Measurements from ENCODE around the gene FLT3. TPM values are rescaled to one million over a fixed set of nuclear protein-coding genes. Genes with fewer than 3 reads are reported as not detected.
A peak's percentile ranks its signal among the peaks of the same experiment; 100 is the strongest.

Gene FLT3
- total and polyA plus RNA-seq, 2 of the 13 experiments (the other 11 are each of a cell fraction or from before 2014, with no cell fraction given) = not detected

DNA sequence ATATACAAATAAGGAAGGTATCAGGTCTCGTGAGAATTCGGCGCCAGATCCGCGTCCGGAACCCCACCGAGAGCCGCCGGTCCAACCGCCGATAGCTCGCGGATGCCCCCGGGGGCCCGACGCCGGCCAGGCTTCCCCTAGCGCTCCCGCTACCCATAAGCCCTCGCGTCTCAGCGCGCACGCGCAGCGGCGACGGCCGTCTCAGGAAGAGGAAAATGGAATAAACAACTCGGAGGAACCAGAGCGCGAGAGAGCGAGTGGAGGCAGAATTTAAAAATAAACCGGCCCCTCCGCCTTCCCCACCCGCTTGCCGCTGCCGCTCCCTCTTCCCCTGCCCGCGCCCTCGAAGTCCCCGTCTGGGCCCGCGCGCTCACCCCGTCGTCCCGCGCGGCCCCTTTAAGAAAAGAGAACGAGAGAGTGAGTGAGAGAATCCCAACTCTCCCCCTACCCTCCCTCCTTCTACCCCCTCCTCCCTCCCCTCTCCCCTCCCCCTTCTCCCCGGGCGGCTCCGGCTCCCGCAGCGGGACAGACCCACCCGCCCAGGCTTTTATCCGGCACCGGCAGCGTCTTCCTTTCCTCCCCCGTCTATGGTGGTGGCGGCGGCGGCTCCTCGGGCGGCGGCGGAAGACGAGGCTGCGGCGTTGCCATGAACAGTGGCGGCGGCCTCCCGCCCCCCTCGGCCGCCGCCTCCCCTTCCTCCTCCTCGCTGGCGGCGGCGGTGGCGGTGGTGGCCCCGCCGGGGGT lies 37.8 kb upstream of the FLT3 start, which contains the start of gene PAN3 (continued):
- TF ChIP-seq ZNF646 (CRISPR knock-in tag; IDR thresholded peaks at IDR 0.05) = no peak
- no peak; the same call in 1 of the 2 replicates for TF ChIP-seq MAZ (IDR thresholded peaks at IDR 0.05; ENCODE audit: borderline replicate concordance, low read depth, low read length)
- peak; percentile 51; the same call in 1 of the 2 replicates for TF ChIP-seq MAZ (CRISPR knock-in tag; IDR thresholded peaks at IDR 0.05; ENCODE audit: low read depth)
- TF ChIP-seq MYNN (CRISPR knock-in tag; IDR thresholded peaks at IDR 0.05; ENCODE audit: low read depth) = peak; percentile 73; the same call in 1 of the 2 replicates
- TF ChIP-seq SPEN (CRISPR knock-in tag; IDR thresholded peaks at IDR 0.05; ENCODE audit: low read depth) = peak; percentile 74; the same call in 1 of the 2 replicates
- peak in 1 of 2 experiments; percentile 66; a peak in 1 of 4 replicates for TF ChIP-seq KLF16 (CRISPR knock-in tag; IDR thresholded peaks at IDR 0.05)
- TF ChIP-seq SOX6 (IDR thresholded peaks at IDR 0.05) = no peak
- TF ChIP-seq SOX6 (CRISPR knock-in tag; IDR thresholded peaks at IDR 0.05) = peak; percentile 59
- TF ChIP-seq SMAD1 (CRISPR knock-in tag; IDR thresholded peaks at IDR 0.05; ENCODE audit: borderline replicate concordance, low read depth) = 0 out of 2 replicates have a peak, but pooled peaks have one; percentile 40
- peak; percentile 52; the same call in 1 of the 2 replicates for TF ChIP-seq MYC (CRISPR knock-in tag; IDR thresholded peaks at IDR 0.05; ENCODE audit: borderline replicate concordance)
- no peak for TF ChIP-seq NFYC (CRISPR knock-in tag; IDR thresholded peaks at IDR 0.05)
- 0 out of 2 replicates have a peak, but pooled peaks have one; percentile 1 for TF ChIP-seq HOXA9 (CRISPR knock-in tag; IDR thresholded peaks at IDR 0.05; ENCODE audit: borderline replicate concordance)
- TF ChIP-seq ZNF777 (CRISPR knock-in tag; IDR thresholded peaks at IDR 0.05) = peak; percentile 54; the same call in 1 of the 2 replicates
- TF ChIP-seq, protein P1, sequence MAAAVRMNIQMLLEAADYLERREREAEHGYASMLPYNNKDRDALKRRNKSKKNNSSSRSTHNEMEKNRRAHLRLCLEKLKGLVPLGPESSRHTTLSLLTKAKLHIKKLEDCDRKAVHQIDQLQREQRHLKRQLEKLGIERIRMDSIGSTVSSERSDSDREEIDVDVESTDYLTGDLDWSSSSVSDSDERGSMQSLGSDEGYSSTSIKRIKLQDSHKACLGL (CRISPR knock-in tag; IDR thresholded peaks at IDR 0.05) = peak; percentile 49; the same call in 1 of the 2 replicates
- TF ChIP-seq SRSF9 (IDR thresholded peaks at IDR 0.05; ENCODE audit: borderline replicate concordance, insufficient read depth, low read depth, low read length, poor library complexity, severe bottlenecking) = no peak
- TF ChIP-seq KMT2B (CRISPR knock-in tag; IDR thresholded peaks at IDR 0.05) = peak; percentile 81
